Vagina (tissue), 2 donors: ENCODE results near the gene ZPBP.

Experiments used
- POLR2A ChIP-seq, 2 donors: fragments of 450-650 bp; IDR thresholded peaks; one replicate each; pipeline ENCODE4 v1.6.1; 2017; ENCODE audit warnings: antibody characterized with exemption in 2 of 2, mild to moderate bottlenecking in 2 of 2, moderate library complexity in 2 of 2
- TF ChIP-seq, protein P1 (sequence below), 3 experiments: fragments of 450-650 bp in 2 of 3; fragments of 200-600 bp in 1 of 3; sonication (generic) in 1 of 3; IDR thresholded peaks; one replicate each; pipeline ENCODE4 v1.5.1; 2017 to 2019; ENCODE audit warnings: antibody characterized with exemption in 3 of 3, mild to moderate bottlenecking in 2 of 3, moderate library complexity in 2 of 3

DNA sequence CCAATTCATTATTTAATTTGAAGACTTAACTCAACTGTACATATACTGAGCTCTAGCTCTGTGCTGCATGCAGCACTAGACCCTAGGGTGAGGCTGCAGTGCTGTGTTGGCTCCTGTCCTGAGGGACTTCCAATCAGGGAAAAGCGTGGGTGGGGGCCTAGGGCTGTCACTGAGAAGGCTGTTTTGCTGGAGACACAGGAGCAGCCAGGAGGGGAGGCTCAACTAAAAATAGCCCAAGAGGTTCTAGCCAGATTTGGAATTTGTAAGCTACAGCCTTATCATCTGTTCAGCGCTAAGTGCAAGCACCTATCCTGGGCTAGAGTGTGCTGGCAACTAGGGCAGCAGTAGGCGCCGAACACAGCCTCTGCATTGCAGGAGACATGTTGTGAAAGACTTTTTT is 198.5 kb downstream of the ZPBP start:
- no peak for TF ChIP-seq POLR2A (IDR thresholded peaks at IDR 0.05)
- TF ChIP-seq, protein P1, sequence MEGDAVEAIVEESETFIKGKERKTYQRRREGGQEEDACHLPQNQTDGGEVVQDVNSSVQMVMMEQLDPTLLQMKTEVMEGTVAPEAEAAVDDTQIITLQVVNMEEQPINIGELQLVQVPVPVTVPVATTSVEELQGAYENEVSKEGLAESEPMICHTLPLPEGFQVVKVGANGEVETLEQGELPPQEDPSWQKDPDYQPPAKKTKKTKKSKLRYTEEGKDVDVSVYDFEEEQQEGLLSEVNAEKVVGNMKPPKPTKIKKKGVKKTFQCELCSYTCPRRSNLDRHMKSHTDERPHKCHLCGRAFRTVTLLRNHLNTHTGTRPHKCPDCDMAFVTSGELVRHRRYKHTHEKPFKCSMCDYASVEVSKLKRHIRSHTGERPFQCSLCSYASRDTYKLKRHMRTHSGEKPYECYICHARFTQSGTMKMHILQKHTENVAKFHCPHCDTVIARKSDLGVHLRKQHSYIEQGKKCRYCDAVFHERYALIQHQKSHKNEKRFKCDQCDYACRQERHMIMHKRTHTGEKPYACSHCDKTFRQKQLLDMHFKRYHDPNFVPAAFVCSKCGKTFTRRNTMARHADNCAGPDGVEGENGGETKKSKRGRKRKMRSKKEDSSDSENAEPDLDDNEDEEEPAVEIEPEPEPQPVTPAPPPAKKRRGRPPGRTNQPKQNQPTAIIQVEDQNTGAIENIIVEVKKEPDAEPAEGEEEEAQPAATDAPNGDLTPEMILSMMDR (IDR thresholded peaks at IDR 0.05) = no peak
